Cardiac ventricle fibroblast (primary cell): Measurements from ENCODE around the gene NUP93. TPM values are rescaled to one million over a fixed set of nuclear protein-coding genes. Genes with fewer than 3 reads are reported as not detected.

Experiments used
- total RNA-seq: library from RNA; depleted of rRNA; stranded (reverse); fragments of >200 nt; gene quantifications from 2 replicates; pipeline ENCODE4 v1.2.3, GENCODE V29; 2015

The NUP93 gene
- total RNA-seq: 20.8 and 30.4 TPM in 2 replicates

DNA sequence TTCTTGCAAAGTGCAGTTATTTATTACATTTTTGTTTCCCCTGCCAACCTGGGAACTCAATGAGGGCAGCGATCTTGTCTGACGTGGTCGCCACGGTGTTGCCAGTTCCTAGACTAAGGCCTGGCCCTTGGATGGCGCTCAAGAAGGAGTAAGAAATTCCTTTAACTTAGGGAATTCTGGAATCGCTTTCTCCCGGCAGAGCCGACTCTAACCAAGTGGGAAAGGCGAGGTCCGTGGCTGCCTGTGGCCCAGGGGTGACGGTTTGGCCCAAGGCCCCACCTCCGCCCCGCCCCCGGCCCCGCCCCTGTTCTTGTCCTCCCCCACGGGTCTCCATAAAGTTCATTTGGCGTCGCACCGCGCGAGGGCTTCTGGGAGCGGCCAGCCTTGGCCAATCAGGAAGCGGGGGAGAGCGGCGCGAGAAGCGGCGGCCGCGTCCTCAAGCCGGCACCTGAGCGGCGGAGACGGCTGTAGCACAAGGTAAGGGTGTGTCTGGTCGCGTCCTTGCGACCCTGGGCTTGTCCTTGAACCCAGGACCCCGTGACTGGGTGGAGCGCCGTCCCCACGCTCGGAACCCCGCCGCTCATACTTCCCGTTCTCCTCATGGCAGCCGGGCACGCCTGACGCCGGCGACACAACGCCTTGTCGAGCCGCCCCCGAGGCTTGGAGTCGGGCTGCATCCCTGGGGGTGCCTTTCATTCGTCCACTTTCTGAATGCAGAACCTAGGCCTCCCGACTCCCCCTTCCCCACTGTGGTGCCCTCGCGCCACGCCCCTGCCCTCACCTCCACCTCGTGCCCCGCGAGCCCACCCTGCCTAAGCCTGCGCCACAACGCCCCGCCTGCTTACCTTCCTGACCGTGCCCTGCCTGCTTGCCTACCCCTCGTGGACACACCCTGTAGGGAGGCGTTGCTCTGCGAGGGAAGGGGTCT is at the start of gene NUP93:
NUP93 (plus strand) TSS at position 395 of the 928 bp plus-strand sequence. CDS start 18,119 bp downstream, outside the sequence.

DNA sequence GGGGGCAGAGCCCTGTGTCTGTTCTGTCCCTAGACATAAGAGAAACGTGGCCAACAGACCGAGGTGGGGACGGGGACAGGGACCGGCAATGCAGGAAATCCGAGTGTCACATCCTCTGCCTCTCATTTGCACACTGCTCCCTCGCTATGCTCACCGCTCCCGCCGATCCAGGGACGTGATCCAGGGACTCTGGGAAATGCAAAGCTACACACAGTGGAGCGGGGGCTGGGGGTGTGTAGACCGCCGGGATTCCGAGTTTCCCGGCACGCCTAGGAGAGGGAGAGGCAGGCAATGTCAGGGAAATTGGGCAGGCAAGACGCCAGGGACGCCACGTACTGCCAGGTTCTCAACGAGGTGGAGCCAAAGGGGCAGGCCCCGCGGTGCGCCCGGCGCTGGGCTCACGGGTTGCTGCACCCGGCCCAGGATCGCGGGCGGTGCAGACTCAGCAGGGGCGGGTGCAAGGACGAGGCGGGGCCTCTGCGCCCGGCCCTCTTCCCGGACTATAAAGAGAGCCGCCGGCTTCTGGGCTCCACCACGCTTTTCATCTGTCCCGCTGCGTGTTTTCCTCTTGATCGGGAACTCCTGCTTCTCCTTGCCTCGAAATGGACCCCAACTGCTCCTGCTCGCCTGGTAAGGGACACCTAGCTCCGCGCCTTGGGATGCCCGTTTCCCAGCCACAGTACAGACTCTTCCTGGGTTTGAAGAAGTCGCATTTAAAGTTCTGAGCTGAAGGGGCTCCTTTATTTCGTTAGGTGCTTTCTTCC is 47.8 kb upstream of the NUP93 start, which contains the start of gene MT1X:
MT1X (plus strand) TSS at position 532 of the 764 bp plus-strand sequence; CDS start at position 603, 71 bp downstream.

DNA sequence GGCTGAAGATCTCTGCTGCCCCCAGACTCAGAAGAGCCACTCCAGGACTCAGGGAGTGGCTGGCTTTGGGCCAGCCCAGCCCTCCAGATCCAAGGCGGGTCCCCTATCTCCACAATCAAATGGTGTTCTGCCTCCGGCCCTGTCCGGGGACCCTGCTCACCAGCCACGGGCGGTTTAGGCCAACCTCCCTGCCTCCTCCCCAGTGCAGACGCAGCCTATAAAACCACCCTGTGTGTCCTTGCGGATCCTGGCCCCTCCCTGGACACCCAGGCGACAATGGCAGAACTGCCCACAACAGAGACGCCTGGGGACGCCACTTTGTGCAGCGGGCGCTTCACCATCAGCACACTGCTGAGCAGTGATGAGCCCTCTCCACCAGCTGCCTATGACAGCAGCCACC is 135.0 kb downstream of the NUP93 start, which contains the start of gene SLC12A3:
SLC12A3 (plus strand) TSS at position 248 of the 400 bp plus-strand sequence; CDS start at position 277, 29 bp downstream.

Other genes with a start within 250 kb of the NUP93 start
- gene BBS2, start 210.1 kb upstream of the NUP93 start, total RNA-seq: 26.3 and 31.0 TPM in 2 replicates
- not detected in 2 replicates for gene MT4, start 165.1 kb upstream of the NUP93 start, total RNA-seq
- gene MT3, start 140.6 kb upstream of the NUP93 start, total RNA-seq: not detected in 2 replicates
- gene MT2A, start 121.5 kb upstream of the NUP93 start, total RNA-seq: 53.2 and 74.9 TPM in 2 replicates
- gene MT1E, start 104.3 kb upstream of the NUP93 start, total RNA-seq: 76.8 and 81.5 TPM in 2 replicates
- gene MT1M, start 97.5 kb upstream of the NUP93 start, total RNA-seq: 0.24 TPM in 1 of 2 replicates, not detected in the other
- gene MT1A, start 91.5 kb upstream of the NUP93 start, total RNA-seq: 0.88 TPM in 1 of 2 replicates, not detected in the other
- not detected in 2 replicates for gene MT1B, start 78.2 kb upstream of the NUP93 start, total RNA-seq
- 0.29 TPM in 1 of 2 replicates, not detected in the other for gene MT1F, start 72.2 kb upstream of the NUP93 start, total RNA-seq
- gene MT1G, start 62.1 kb upstream of the NUP93 start, total RNA-seq: 13.4 TPM in 1 of 2 replicates, not detected in the other
- not detected in 2 replicates for gene MT1H, start 60.3 kb upstream of the NUP93 start, total RNA-seq
- gene MT1X, start 47.7 kb upstream of the NUP93 start, total RNA-seq: 32.3 and 66.0 TPM in 2 replicates
- not detected in 2 replicates for gene SLC12A3, start 135.1 kb downstream of the NUP93 start, total RNA-seq
- gene HERPUD1, start 202.0 kb downstream of the NUP93 start, total RNA-seq: 124 and 192 TPM in 2 replicates
- 0.25 and 0.59 TPM in 2 replicates for gene CETP, start 231.8 kb downstream of the NUP93 start, total RNA-seq